Forelimb muscle (tissue), 1 donor: Measurements from ENCODE around the gene PRPF40B. TPM values are rescaled to one million over a fixed set of nuclear protein-coding genes. Genes with fewer than 3 reads are reported as not detected.
"Not testable (repeated sequence)": the region's sequence is repeated elsewhere in the genome, so short reads cannot be mapped to it uniquely, and the experiment has no call there.

Source experiments
- DNase-seq: peaks from one replicate; pipeline ENCODE4 v3.0.0-alpha.2; 2013; ENCODE audit warnings: low read depth
- polyA plus RNA-seq: library from polyadenylated mRNA; unstranded; fragments of 120-200 nt; gene quantifications from one replicate; pipeline ENCODE4 v1.2.1, GENCODE V29; 2013; ENCODE audit not compliant: insufficient read length

The PRPF40B gene
- polyA plus RNA-seq: 13.6 TPM

- DNase-seq: no peak
Observed at GRCh38 chr12:49623142-49623904, at the start of gene PRPF40B. Gene PRPF40B, plus strand, starts transcription at chr12:49623561. Its CDS starts 30 bp downstream, at chr12:49623591.

- DNase-seq: no peak
Observed at GRCh38 chr12:49577589-49578315, 45.6 kb upstream of the PRPF40B start.

- no peak for DNase-seq
Observed at GRCh38 chr12:49578471-49579112, 44.8 kb upstream of the PRPF40B start.

GRCh38 chr12:49580572-49581535 lies 42.5 kb upstream of the PRPF40B start:
- DNase-seq: no peak

- DNase-seq: no peak
Observed at GRCh38 chr12:49582201-49582600, 41.2 kb upstream of the PRPF40B start.

- DNase-seq: no peak
Observed at GRCh38 chr12:49582850-49583249, 40.5 kb upstream of the PRPF40B start.

GRCh38 chr12:49583366-49584094 lies 39.8 kb upstream of the PRPF40B start:
- DNase-seq: no peak

- no peak for DNase-seq
Observed at GRCh38 chr12:49584591-49584990, 38.8 kb upstream of the PRPF40B start.

GRCh38 chr12:49585477-49586459 lies 37.6 kb upstream of the PRPF40B start:
- DNase-seq: no peak

GRCh38 chr12:49587174-49587908 lies 36.0 kb upstream of the PRPF40B start:
- no peak for DNase-seq

GRCh38 chr12:49588281-49588680 lies 35.1 kb upstream of the PRPF40B start:
- no peak for DNase-seq

GRCh38 chr12:49588721-49589516 lies 34.4 kb upstream of the PRPF40B start:
- no peak for DNase-seq

GRCh38 chr12:49598527-49598926 lies 24.8 kb upstream of the PRPF40B start:
- DNase-seq: no peak

GRCh38 chr12:49599961-49600360 lies 23.4 kb upstream of the PRPF40B start:
- DNase-seq: no peak

GRCh38 chr12:49603721-49604120 lies 19.6 kb upstream of the PRPF40B start:
- no peak for DNase-seq

- DNase-seq: no peak
Observed at GRCh38 chr12:49604856-49605255, 18.5 kb upstream of the PRPF40B start.

GRCh38 chr12:49605539-49605938 lies 17.8 kb upstream of the PRPF40B start, which contains the start of gene FAM186B:
Gene FAM186B, minus strand, starts transcription at chr12:49605639. Its CDS starts 162 bp downstream, at chr12:49605477.
- DNase-seq: not testable (repeated sequence)
